Measurements from ENCODE around the gene CCDC27. TPM values are rescaled to one million over a fixed set of nuclear protein-coding genes. Genes with fewer than 3 reads are reported as not detected.

Gene CCDC27
- total and polyA plus RNA-seq, 8 donors: not detected

DNA sequence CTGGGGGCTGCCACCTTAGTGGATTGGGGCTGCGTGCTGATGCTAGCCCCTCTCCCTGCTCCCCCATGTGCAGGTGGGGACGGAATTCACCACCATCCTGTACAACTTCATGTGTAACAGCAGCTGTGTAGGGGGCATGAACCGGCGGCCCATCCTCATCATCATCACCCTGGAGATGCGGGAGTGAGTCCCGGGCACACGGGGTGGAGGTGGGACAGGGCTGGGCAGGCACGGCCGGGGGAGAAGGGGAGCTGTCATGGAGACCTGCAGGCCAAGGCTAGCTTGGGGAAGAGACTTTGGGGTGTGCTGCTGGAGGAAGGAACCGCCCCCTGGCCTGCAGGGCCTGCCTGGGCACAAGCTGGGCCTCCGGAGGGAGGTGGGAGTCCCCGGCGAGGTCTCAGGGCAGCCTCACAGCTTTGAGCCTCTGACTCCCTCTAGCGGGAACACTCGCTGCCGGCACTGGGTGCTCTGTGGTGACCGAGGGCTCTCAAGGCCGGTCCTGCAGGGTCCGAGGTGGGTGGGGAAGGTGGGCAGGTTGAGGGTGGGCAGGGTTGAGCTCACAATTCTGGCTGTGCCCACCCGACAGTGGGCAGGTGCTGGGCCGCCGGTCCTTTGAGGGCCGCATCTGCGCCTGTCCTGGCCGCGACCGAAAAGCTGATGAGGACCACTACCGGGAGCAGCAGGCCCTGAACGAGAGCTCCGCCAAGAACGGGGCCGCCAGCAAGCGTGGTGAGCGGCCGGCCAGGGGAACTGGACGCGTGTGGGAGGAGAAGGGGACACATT lies 25.0 kb upstream of the CCDC27 start:
- Histone ChIP-seq H3K27ac (no peak overlapping the region), H3K4me1 (peaks cover 0 to 4% (median 1%) of the 10 kb centered on the region in 4 donors), H3K9me3 (no peaks in the 10 kb centered on the region), H3K27me3 (peaks cover 0 to 84% (median 28%) of the 10 kb centered on the region in 3 donors), H3K4me3 (no peak overlapping the region), H3K36me3 (no peaks in the 10 kb centered on the region)
- intact Hi-C loops (cut with DNase I; ENCODE audit: low total_unique reads): no loop called here
- TF ChIP-seq, protein P1, sequence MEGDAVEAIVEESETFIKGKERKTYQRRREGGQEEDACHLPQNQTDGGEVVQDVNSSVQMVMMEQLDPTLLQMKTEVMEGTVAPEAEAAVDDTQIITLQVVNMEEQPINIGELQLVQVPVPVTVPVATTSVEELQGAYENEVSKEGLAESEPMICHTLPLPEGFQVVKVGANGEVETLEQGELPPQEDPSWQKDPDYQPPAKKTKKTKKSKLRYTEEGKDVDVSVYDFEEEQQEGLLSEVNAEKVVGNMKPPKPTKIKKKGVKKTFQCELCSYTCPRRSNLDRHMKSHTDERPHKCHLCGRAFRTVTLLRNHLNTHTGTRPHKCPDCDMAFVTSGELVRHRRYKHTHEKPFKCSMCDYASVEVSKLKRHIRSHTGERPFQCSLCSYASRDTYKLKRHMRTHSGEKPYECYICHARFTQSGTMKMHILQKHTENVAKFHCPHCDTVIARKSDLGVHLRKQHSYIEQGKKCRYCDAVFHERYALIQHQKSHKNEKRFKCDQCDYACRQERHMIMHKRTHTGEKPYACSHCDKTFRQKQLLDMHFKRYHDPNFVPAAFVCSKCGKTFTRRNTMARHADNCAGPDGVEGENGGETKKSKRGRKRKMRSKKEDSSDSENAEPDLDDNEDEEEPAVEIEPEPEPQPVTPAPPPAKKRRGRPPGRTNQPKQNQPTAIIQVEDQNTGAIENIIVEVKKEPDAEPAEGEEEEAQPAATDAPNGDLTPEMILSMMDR (IDR thresholded peaks at IDR 0.05): no peak
- TF ChIP-seq EP300 (IDR thresholded peaks at IDR 0.05) (no peak), POLR2A (IDR thresholded peaks at IDR 0.05) (no peak), POLR2AphosphoS5 (IDR thresholded peaks at IDR 0.05) (no peak)
- DNase-seq: peak; percentile 30 to 69
- 51 to 69% (median 57%) methylated on average over 18 to 37 of the region's 37 CpGs for WGBS, 5 donors

- Histone ChIP-seq H3K9me3 (no peaks in the 10 kb centered on the region), H3K27ac (no peak overlapping the region), H3K36me3 (no peaks in the 10 kb centered on the region), H3K27me3 (peaks cover 0 to 93% (median 36%) of the 10 kb centered on the region in 3 donors), H3K4me1 (peaks cover 0 to 12% (median 8%) of the 10 kb centered on the region in 4 donors), H3K4me3 (no peak overlapping the region)
- TF ChIP-seq POLR2AphosphoS5 (IDR thresholded peaks at IDR 0.05) (no peak), POLR2A (IDR thresholded peaks at IDR 0.05) (no peak), EP300 (IDR thresholded peaks at IDR 0.05) (no peak)
- TF ChIP-seq, protein P1 (IDR thresholded peaks at IDR 0.05): no peak
- WGBS, 5 donors: 75 to 82% (median 79%) methylated on average over 15 to 31 of the region's 31 CpGs
- intact Hi-C loops (cut with DNase I; ENCODE audit: low total_unique reads): no loop called here
- no peak for DNase-seq
These were observed 24.1 kb upstream of the CCDC27 start for GRCh38 chr1:3727825-3728776.

- intact Hi-C loops (cut with DNase I; ENCODE audit: low total_unique reads): no loop called here
- no peaks in the 10 kb centered on the region for H3K9me3 ChIP-seq
- TF ChIP-seq POLR2AphosphoS5 (IDR thresholded peaks at IDR 0.05) (no peak), EP300 (IDR thresholded peaks at IDR 0.05) (no peak), POLR2A (IDR thresholded peaks at IDR 0.05) (no peak)
- TF ChIP-seq, protein P1 (IDR thresholded peaks at IDR 0.05): no peak
- 68 to 77% (median 73%) methylated on average over 24 to 32 of the region's 32 CpGs for WGBS, 5 donors
- peaks cover 0 to 6% (median 4%) of the 10 kb centered on the region in 4 donors for H3K36me3 ChIP-seq
- no peak overlapping the region for H3K4me3 ChIP-seq
- H3K27ac ChIP-seq: no peak overlapping the region
- H3K4me1 ChIP-seq: peaks cover 0 to 13% (median 8%) of the 10 kb centered on the region in 4 donors
- DNase-seq: no peak
- peaks cover 0 to 91% (median 41%) of the 10 kb centered on the region in 3 donors for H3K27me3 ChIP-seq
These were observed 22.4 kb upstream of the CCDC27 start for GRCh38 chr1:3729594-3730542.
